Measurements from ENCODE around the gene PGS1. TPM values are rescaled to one million over a fixed set of nuclear protein-coding genes. Genes with fewer than 3 reads are reported as not detected.

The PGS1 gene
- total and polyA plus RNA-seq, 2 donors from 2014 or later = 15.6 to 65.4 TPM

DNA sequence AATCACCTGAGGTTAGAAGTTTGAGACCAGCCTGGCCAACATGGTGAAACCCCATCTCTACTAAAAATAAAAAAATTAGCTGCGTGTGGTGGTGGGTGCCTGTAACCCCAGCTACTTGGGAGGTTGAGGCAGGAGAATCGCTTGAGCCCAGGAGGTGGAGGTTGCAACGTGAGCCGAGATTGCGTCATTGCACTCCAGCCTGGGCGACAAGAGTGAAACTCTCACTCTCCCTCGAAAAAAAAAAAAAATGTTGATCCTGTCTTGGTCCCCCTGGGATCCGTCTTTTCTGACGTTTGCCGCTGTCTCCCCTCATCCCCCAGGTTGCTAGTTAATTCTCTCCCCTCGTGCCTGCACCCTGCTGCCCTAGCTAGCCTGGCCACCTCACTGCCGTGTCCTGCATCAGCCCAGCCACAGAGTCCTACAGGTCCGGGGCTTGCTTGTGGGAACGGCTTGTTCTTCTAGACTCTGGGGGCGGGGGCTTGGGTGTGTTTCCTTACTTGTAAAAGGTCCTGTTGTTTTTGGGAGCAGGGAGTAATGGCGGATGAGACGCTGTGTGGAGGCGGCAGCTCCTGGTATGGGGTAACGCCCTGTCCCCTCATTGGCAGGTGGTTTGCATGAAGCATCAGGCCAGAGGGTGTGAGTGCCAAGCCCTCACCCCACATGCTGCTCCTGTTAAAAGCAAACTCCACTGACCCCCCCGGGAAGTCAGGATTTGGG is 44.6 kb downstream of the PGS1 start:
- Histone ChIP-seq H3K4me3 (ENCODE audit: low read length in 3 of 3) (no peak overlapping the region), H3K9ac (ENCODE audit: low read length in 3 of 3) (no peak overlapping the region), H3K4me1 (ENCODE audit: control insufficient read depth in 2 of 3, insufficient read depth in 2 of 3, low read depth in 1 of 3, low read length in 3 of 3) (peaks cover 0 to 7% (median 0%) of the 10 kb centered on the region in 3 donors), H3K27ac (ENCODE audit: low read depth in 2 of 2, low read length in 2 of 2) (no peak overlapping the region), H3K27me3 (ENCODE audit: control insufficient read depth, insufficient read depth, low read length) (no peaks in the 10 kb centered on the region), H3K9me3 (ENCODE audit: control insufficient read depth in 2 of 3, insufficient read depth in 1 of 3, low read length in 3 of 3) (no peaks in the 10 kb centered on the region), H3K36me3 (ENCODE audit: control insufficient read depth in 2 of 3, insufficient read depth in 3 of 3, low read length in 3 of 3) (peaks cover 0 to 36% (median 20%) of the 10 kb centered on the region in 3 donors)
- no peak for DNase-seq
- TF ChIP-seq, protein P1, sequence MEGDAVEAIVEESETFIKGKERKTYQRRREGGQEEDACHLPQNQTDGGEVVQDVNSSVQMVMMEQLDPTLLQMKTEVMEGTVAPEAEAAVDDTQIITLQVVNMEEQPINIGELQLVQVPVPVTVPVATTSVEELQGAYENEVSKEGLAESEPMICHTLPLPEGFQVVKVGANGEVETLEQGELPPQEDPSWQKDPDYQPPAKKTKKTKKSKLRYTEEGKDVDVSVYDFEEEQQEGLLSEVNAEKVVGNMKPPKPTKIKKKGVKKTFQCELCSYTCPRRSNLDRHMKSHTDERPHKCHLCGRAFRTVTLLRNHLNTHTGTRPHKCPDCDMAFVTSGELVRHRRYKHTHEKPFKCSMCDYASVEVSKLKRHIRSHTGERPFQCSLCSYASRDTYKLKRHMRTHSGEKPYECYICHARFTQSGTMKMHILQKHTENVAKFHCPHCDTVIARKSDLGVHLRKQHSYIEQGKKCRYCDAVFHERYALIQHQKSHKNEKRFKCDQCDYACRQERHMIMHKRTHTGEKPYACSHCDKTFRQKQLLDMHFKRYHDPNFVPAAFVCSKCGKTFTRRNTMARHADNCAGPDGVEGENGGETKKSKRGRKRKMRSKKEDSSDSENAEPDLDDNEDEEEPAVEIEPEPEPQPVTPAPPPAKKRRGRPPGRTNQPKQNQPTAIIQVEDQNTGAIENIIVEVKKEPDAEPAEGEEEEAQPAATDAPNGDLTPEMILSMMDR (IDR thresholded peaks at IDR 0.05; ENCODE audit: borderline replicate concordance, extremely low read depth, insufficient read depth) = no peak
- no peak for FAIRE-seq
- intact Hi-C loops (cut with DNase I) = loop anchor here (5.0 kb wide), 1 partner anchor 131 kb away; no protein-coding TSS in a partner anchor

DNA sequence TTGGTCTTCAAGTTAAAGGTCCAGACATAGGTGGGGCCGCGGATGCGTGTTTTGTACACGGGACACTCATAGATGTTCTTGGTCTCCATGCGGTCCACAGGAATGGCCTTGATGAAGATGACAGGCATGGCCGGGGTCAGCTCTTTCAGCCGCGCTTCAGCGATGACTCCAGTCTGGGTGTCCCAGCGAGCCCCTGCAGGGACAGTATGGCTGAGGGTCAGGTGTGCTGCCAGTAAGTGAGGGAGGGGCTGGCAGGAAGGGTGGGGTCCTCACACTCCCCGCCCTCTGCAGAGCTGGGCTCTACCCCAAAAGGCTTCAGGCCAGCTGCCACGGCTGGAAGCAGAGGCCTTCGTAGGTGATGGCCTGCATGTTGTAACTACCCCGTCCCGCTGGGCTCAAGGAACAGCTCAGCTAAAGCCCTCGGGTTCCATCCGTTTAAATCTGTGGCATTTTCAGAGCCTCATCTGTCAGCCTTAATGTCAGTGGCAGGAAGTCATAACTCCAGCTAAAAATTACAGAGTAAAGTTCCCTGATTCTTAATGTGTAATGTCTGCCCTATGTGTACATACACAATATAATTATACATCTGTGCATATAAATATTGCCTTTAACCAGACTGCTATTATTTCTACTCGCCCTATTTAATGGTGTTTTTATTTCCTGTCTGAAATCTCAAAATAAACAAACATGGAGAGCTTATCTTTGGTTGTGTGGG is 45.7 kb downstream of the PGS1 start:
- H3K9ac ChIP-seq (ENCODE audit: low read length in 3 of 3) = no peak overlapping the region
- intact Hi-C loops (cut with DNase I) = loop anchor here (5.0 kb wide), 1 partner anchor 132 kb away; no protein-coding TSS in a partner anchor
- DNase-seq (no peak), FAIRE-seq (no peak)
- H3K9me3 ChIP-seq (ENCODE audit: control insufficient read depth in 2 of 3, insufficient read depth in 1 of 3, low read length in 3 of 3) = no peaks in the 10 kb centered on the region
- no peak overlapping the region for H3K4me3 ChIP-seq (ENCODE audit: low read length in 3 of 3)
- H3K27me3 ChIP-seq (ENCODE audit: control insufficient read depth, insufficient read depth, low read length) = no peaks in the 10 kb centered on the region
- H3K27ac ChIP-seq (ENCODE audit: low read depth in 2 of 2, low read length in 2 of 2) = no peak overlapping the region
- H3K36me3 ChIP-seq (ENCODE audit: control insufficient read depth in 2 of 3, insufficient read depth in 3 of 3, low read length in 3 of 3) = peaks cover 0 to 36% (median 20%) of the 10 kb centered on the region in 3 donors
- peaks cover 0 to 7% (median 0%) of the 10 kb centered on the region in 3 donors for H3K4me1 ChIP-seq (ENCODE audit: control insufficient read depth in 2 of 3, insufficient read depth in 2 of 3, low read depth in 1 of 3, low read length in 3 of 3)
- TF ChIP-seq, protein P1 (IDR thresholded peaks at IDR 0.05; ENCODE audit: borderline replicate concordance, extremely low read depth, insufficient read depth) = no peak

DNA sequence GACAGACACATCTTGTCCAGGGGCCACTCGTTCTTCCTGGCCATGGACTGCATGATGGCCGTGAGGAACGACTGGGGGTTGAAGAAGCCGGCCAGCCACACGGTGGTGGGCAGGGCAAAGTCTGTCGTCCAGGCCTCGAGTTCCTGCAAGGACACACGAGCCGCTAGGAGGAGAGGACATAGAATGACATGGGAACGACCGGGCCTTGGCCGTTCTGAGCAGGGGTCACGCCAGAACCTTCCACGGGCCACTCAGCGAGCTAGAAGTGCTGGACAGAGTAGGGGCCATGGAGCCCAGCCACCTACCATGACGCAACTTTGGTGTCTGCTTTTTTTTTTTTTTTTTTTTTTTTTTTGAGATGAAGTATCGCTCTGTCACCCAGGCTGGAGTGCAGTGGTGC is 47.0 kb downstream of the PGS1 start:
- H3K36me3 ChIP-seq (ENCODE audit: control insufficient read depth in 2 of 3, insufficient read depth in 3 of 3, low read length in 3 of 3) = peaks cover 0 to 32% (median 14%) of the 10 kb centered on the region in 3 donors
- DNase-seq (peak in 1 of 5 donors; percentile 64), FAIRE-seq (no peak)
- no peaks in the 10 kb centered on the region for H3K9me3 ChIP-seq (ENCODE audit: control insufficient read depth in 2 of 3, insufficient read depth in 1 of 3, low read length in 3 of 3)
- H3K27ac ChIP-seq (ENCODE audit: low read depth in 2 of 2, low read length in 2 of 2) = no peak overlapping the region
- no peaks in the 10 kb centered on the region for H3K4me1 ChIP-seq (ENCODE audit: control insufficient read depth in 2 of 3, insufficient read depth in 2 of 3, low read depth in 1 of 3, low read length in 3 of 3)
- no peak overlapping the region for H3K9ac ChIP-seq (ENCODE audit: low read length in 3 of 3)
- TF ChIP-seq, protein P1 (IDR thresholded peaks at IDR 0.05; ENCODE audit: borderline replicate concordance, extremely low read depth, insufficient read depth) = no peak
- H3K4me3 ChIP-seq (ENCODE audit: low read length in 3 of 3) = no peak overlapping the region
- intact Hi-C loops (cut with DNase I) = no loop called here
- no peaks in the 10 kb centered on the region for H3K27me3 ChIP-seq (ENCODE audit: control insufficient read depth, insufficient read depth, low read length)

Measured in kidney (tissue), 14 donors.